ENCODE data around the gene NSD1. TPM values are rescaled to one million over a fixed set of nuclear protein-coding genes. Genes with fewer than 3 reads are reported as not detected.
A peak's percentile ranks its signal among the peaks of the same experiment; 100 is the strongest.

Gene NSD1
- total RNA-seq, 1 donor from 2014 or later, result 111 TPM

- Mint-ChIP-seq H3K27me3 (ENCODE audit: unreplicated experiment) (peaks cover 38% of the 10 kb centered on the region), H3K27ac (ENCODE audit: unreplicated experiment) (no peak overlapping the region), H3K36me3 (ENCODE audit: low read depth, unreplicated experiment) (peaks cover 33% of the 10 kb centered on the region), H3K4me1 (ENCODE audit: unreplicated experiment) (peaks cover 51% of the 10 kb centered on the region), H3K4me3 (ENCODE audit: unreplicated experiment) (peak overlapping the region; percentile 83), H3K9me3 (ENCODE audit: unreplicated experiment) (no peaks in the 10 kb centered on the region)
- TF ChIP-seq CTCF (IDR thresholded peaks at IDR 0.05; ENCODE audit: unreplicated experiment), result no peak
- no peak for DNase-seq (ENCODE audit: low spot score)
Measured at GRCh38 chr5:177306674-177307543, 173.3 kb downstream of the NSD1 start.

GRCh38 chr5:177307544-177308363, 174.2 kb downstream of the NSD1 start:
- H3K36me3 Mint-ChIP-seq (ENCODE audit: low read depth, unreplicated experiment), result peaks cover 33% of the 10 kb centered on the region
- no peak for TF ChIP-seq CTCF (IDR thresholded peaks at IDR 0.05; ENCODE audit: unreplicated experiment)

GRCh38 chr5:177308740-177309139, 175.2 kb downstream of the NSD1 start:
- no peaks in the 10 kb centered on the region for H3K9me3 Mint-ChIP-seq (ENCODE audit: unreplicated experiment)
- H3K4me1 Mint-ChIP-seq (ENCODE audit: unreplicated experiment), result peaks cover 50% of the 10 kb centered on the region
- peak overlapping the region; percentile 63 for H3K27ac Mint-ChIP-seq (ENCODE audit: unreplicated experiment)
- H3K27me3 Mint-ChIP-seq (ENCODE audit: unreplicated experiment), result peaks cover 29% of the 10 kb centered on the region
- no peak for TF ChIP-seq CTCF (IDR thresholded peaks at IDR 0.05; ENCODE audit: unreplicated experiment)
- DNase-seq (ENCODE audit: low spot score), result no peak
- H3K36me3 Mint-ChIP-seq (ENCODE audit: low read depth, unreplicated experiment), result peaks cover 33% of the 10 kb centered on the region
- peak overlapping the region; percentile 60 for H3K4me3 Mint-ChIP-seq (ENCODE audit: unreplicated experiment)

More at GRCh38 chr5:177307544-177308363, 174.2 kb downstream of the NSD1 start:
- no peak overlapping the region for H3K4me3 Mint-ChIP-seq (ENCODE audit: unreplicated experiment)
- no peaks in the 10 kb centered on the region for H3K9me3 Mint-ChIP-seq (ENCODE audit: unreplicated experiment)
- H3K4me1 Mint-ChIP-seq (ENCODE audit: unreplicated experiment), result peaks cover 48% of the 10 kb centered on the region
- H3K27me3 Mint-ChIP-seq (ENCODE audit: unreplicated experiment), result peaks cover 33% of the 10 kb centered on the region
- H3K27ac Mint-ChIP-seq (ENCODE audit: unreplicated experiment), result no peak overlapping the region
- DNase-seq (ENCODE audit: low spot score), result no peak

GRCh38 chr5:177309351-177310191, 176.0 kb downstream of the NSD1 start:
- H3K4me1 Mint-ChIP-seq (ENCODE audit: unreplicated experiment), result peaks cover 43% of the 10 kb centered on the region
- TF ChIP-seq CTCF (IDR thresholded peaks at IDR 0.05; ENCODE audit: unreplicated experiment), result peak; percentile 92
- H3K9me3 Mint-ChIP-seq (ENCODE audit: unreplicated experiment), result no peaks in the 10 kb centered on the region
- DNase-seq (ENCODE audit: low spot score), result peak; percentile 81
- no peak overlapping the region for H3K27ac Mint-ChIP-seq (ENCODE audit: unreplicated experiment)
- peak overlapping the region; percentile 60 for H3K4me3 Mint-ChIP-seq (ENCODE audit: unreplicated experiment)
- peaks cover 28% of the 10 kb centered on the region for H3K36me3 Mint-ChIP-seq (ENCODE audit: low read depth, unreplicated experiment)
- peaks cover 23% of the 10 kb centered on the region for H3K27me3 Mint-ChIP-seq (ENCODE audit: unreplicated experiment)

Measured in endothelial cell (in vitro differentiated cells).